ENCODE results near the gene ARHGDIB. TPM values are rescaled to one million over a fixed set of nuclear protein-coding genes. Genes with fewer than 3 reads are reported as not detected.

Gene ARHGDIB
- total RNA-seq, 2 experiments from 2014 or later = 515 to 519 TPM

GRCh38 chr12:14959463-14959862, 1.9 kb downstream of the ARHGDIB start:
- POLR2A ChIA-PET = interaction anchor here (1.3 to 3.2 kb wide), 4 partner anchors 9 to 189 kb away, joined by 5 to 14 read pairs (median 11); a partner anchor contains a TSS
- CTCF ChIA-PET = no interaction called here

GRCh38 chr12:14959126-14959440, 2.3 kb downstream of the ARHGDIB start:
- ChIA-PET POLR2A (interaction anchor here (2.6 to 3.2 kb wide), 3 partner anchors 11 to 189 kb away, joined by 11 to 14 read pairs (median 11); a partner anchor contains a TSS), CTCF (no interaction called here)

GRCh38 chr12:14958361-14959125, 2.9 kb downstream of the ARHGDIB start:
- ChIA-PET POLR2A (interaction anchor here (2.6 to 3.2 kb wide), 3 partner anchors 10 to 189 kb away, joined by 11 to 14 read pairs (median 11); a partner anchor contains a TSS), CTCF (no interaction called here)

GRCh38 chr12:14957551-14958168, 3.7 kb downstream of the ARHGDIB start:
- ChIA-PET CTCF (interaction anchor here (1.1 kb wide), 1 partner anchor 8 kb away, joined by 3 read pairs; no protein-coding TSS in a partner anchor), POLR2A (interaction anchor here (2.6 to 3.2 kb wide), 3 partner anchors 9 to 188 kb away, joined by 11 to 14 read pairs (median 11); a partner anchor contains a TSS)

GRCh38 chr12:14956905-14957304, 4.5 kb downstream of the ARHGDIB start:
- ChIA-PET POLR2A (interaction anchor here (2.6 to 3.2 kb wide), 3 partner anchors 8 to 187 kb away, joined by 11 to 14 read pairs (median 11); a partner anchor contains a TSS), CTCF (interaction anchor here (1.1 kb wide), 2 partner anchors 9 to 187 kb away, joined by 3 read pairs; no protein-coding TSS in a partner anchor)

GRCh38 chr12:14956024-14956891, 5.1 kb downstream of the ARHGDIB start:
- CTCF ChIA-PET = interaction anchor here (0.6 to 1.1 kb wide), 2 partner anchors 41 to 187 kb away, joined by 3 to 4 read pairs; no protein-coding TSS in a partner anchor
- POLR2A ChIA-PET = no interaction called here

- POLR2A ChIA-PET = no interaction called here
- CTCF ChIA-PET = no interaction called here
Measured at GRCh38 chr12:14954269-14954668, 7.1 kb downstream of the ARHGDIB start.

GRCh38 chr12:14953752-14954151, 7.6 kb downstream of the ARHGDIB start:
- CTCF ChIA-PET = interaction anchor here (1.4 kb wide), 1 partner anchor 10 kb away, joined by 3 read pairs; no protein-coding TSS in a partner anchor
- POLR2A ChIA-PET = no interaction called here

- CTCF ChIA-PET = interaction anchor here (1.4 kb wide), 1 partner anchor 12 kb away, joined by 3 read pairs; no protein-coding TSS in a partner anchor
- POLR2A ChIA-PET = interaction anchor here (0.6 to 1.4 kb wide), 5 partner anchors 10 to 442 kb away, joined by 5 to 7 read pairs (median 6); partner anchors contain the start of gene ARHGDIB
Measured at GRCh38 chr12:14952299-14952921, 9.0 kb downstream of the ARHGDIB start.

- ChIA-PET POLR2A (interaction anchor here (0.6 to 1.8 kb wide), 6 partner anchors 8 to 369 kb away, joined by 5 to 7 read pairs (median 6); partner anchors contain the start of gene ARHGDIB), CTCF (no interaction called here)
Measured at GRCh38 chr12:14951851-14952250, 9.6 kb downstream of the ARHGDIB start.

- POLR2A ChIA-PET = interaction anchor here (1.4 to 1.8 kb wide), 3 partner anchors 9 to 180 kb away, joined by 5 to 7 read pairs (median 5); partner anchors contain the start of gene ARHGDIB
- CTCF ChIA-PET = interaction anchor here (1.5 kb wide), 1 partner anchor 181 kb away, joined by 3 read pairs; no protein-coding TSS in a partner anchor
Measured at GRCh38 chr12:14950982-14951746, 10.2 kb downstream of the ARHGDIB start.

GRCh38 chr12:14950421-14950820, 11.0 kb downstream of the ARHGDIB start:
- ChIA-PET POLR2A (interaction anchor here (1.7 to 1.8 kb wide), 2 partner anchors 9 to 180 kb away, joined by 5 read pairs; a partner anchor contains a TSS), CTCF (interaction anchor here (1.5 kb wide), 1 partner anchor 180 kb away, joined by 3 read pairs; no protein-coding TSS in a partner anchor)

- ChIA-PET POLR2A (no interaction called here), CTCF (no interaction called here)
Measured at GRCh38 chr12:14949631-14950030, 11.8 kb downstream of the ARHGDIB start.

- CTCF ChIA-PET = interaction anchor here (1.0 to 1.7 kb wide), 2 partner anchors 47 to 103 kb away, joined by 3 to 4 read pairs; no protein-coding TSS in a partner anchor
- POLR2A ChIA-PET = interaction anchor here (1.3 to 2.1 kb wide), 2 partner anchors 9 to 178 kb away, joined by 7 to 11 read pairs; a partner anchor contains a TSS
Measured at GRCh38 chr12:14948672-14949071, 12.7 kb downstream of the ARHGDIB start.

- POLR2A ChIA-PET = interaction anchor here (2.1 kb wide), 1 partner anchor 177 kb away, joined by 7 read pairs; a partner anchor contains a TSS
- CTCF ChIA-PET = interaction anchor here (0.9 to 1.0 kb wide), 2 partner anchors 10 to 176 kb away, joined by 3 read pairs; a partner anchor contains a TSS
Measured at GRCh38 chr12:14946861-14947260, 14.5 kb downstream of the ARHGDIB start.

- POLR2A ChIA-PET = no interaction called here
- CTCF ChIA-PET = no interaction called here
Measured at GRCh38 chr12:14946162-14946561, 15.2 kb downstream of the ARHGDIB start.

- ChIA-PET CTCF (no interaction called here), POLR2A (no interaction called here)
Measured at GRCh38 chr12:14942196-14942931, 19.0 kb downstream of the ARHGDIB start.
